Fibroblast of peridontal ligament (primary cell): ENCODE results near the gene TTLL11.

ENCODE experiments used
- DNase-seq: peaks from one replicate; pipeline ENCODE4 v3.0.0-alpha.2; 2010; ENCODE audit errors: extremely low read depth

Gene TTLL11

GRCh38 chr9:122109035-122109813, 16.1 kb upstream of the TTLL11 start:
- DNase-seq: no peak

DNA sequence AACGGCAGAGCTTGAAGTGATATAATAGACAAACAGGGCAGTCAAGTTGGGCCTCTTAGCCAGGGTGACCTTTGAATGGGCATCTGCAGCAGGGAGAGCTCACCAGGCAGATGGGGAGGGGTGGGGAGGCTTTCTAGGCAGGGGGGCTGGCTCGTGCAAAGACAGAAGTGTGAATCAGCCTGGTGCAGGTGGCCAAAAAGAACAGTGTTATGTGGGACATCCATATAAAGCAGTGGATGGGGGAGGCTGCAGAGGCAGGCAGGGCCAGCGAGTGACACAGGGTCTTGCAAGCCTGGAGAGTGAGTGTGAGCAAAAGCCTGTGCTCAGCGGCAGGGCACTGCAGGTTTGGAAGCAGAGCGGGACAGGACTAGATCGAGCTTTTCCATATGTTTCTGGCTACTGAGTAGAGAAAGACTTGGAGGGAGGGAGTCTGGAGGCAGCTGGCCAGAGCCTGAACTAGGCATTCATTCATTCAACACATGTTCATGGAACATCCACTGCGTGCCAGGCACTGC, 14.2 kb upstream of the TTLL11 start:
- no peak for DNase-seq

DNA sequence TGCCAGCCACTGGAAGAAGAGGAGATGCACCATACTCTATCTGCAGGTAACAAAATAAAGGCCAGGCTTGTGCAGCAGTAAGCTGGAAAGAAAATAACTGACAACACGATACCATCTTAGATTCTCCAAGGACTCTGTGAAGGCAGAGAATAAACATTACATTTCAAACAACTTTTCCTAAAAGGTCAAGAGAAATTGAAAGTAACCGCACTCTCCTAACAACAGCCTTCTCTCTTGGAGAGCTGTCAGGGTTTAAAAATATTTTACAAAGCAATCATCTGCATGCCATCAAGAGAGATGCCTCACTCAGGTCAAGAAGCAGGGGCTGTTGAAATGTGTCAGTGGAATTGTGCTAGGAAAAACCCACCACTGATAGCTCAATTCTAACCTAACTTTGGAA, 13.5 kb upstream of the TTLL11 start:
- DNase-seq: peak; percentile 55

- DNase-seq: no peak
Observed at GRCh38 chr9:122103985-122104384, 10.9 kb upstream of the TTLL11 start.

DNA sequence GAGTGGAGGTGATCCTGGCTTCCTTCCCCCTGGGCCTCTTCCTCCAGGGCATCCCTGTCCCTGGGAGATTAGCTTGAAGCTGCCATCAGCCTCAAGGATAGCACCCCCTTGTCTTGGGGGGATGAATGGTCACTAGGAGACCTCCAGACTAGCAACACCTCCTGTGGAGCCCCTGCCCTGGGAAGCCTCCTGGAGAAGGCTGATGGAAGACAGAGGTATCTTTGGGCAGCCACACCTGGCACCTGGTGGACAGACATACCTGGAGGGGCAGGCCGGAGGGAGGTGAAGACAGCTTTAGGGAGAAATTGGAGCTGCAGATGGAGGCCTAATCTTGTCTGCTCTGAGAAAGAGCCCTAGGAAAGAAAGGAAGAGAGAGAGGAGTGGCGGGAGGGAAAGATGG, 9.0 kb upstream of the TTLL11 start:
- no peak for DNase-seq

DNA sequence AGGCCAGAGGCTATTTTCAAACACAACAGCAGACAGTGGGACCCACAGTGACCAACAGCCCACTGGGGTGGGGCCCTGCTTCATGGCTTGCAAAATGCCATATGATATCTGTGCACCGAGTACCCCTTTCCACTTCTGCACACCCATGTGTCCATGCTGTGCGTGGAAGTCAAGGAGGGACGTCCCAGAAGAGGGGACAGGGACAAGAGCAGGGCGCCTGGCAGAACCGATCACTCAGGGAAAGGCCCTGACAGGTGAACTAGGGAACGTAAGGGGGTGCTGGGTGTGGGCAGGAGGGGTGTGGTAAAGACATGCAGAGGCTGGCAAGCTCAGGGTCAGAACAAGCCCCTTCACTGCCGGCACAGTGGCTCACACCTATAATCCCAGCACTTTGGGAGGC, 7.6 kb upstream of the TTLL11 start:
- no peak for DNase-seq

GRCh38 chr9:122099271-122099869, 6.3 kb upstream of the TTLL11 start:
- peak; percentile 82 for DNase-seq

GRCh38 chr9:122097679-122098315, 4.7 kb upstream of the TTLL11 start:
- DNase-seq: peak; percentile 81

GRCh38 chr9:122096620-122097415, 3.7 kb upstream of the TTLL11 start:
- no peak for DNase-seq

- peak; percentile 73 for DNase-seq
Observed at GRCh38 chr9:122095010-122095767, 2.1 kb upstream of the TTLL11 start.

DNA sequence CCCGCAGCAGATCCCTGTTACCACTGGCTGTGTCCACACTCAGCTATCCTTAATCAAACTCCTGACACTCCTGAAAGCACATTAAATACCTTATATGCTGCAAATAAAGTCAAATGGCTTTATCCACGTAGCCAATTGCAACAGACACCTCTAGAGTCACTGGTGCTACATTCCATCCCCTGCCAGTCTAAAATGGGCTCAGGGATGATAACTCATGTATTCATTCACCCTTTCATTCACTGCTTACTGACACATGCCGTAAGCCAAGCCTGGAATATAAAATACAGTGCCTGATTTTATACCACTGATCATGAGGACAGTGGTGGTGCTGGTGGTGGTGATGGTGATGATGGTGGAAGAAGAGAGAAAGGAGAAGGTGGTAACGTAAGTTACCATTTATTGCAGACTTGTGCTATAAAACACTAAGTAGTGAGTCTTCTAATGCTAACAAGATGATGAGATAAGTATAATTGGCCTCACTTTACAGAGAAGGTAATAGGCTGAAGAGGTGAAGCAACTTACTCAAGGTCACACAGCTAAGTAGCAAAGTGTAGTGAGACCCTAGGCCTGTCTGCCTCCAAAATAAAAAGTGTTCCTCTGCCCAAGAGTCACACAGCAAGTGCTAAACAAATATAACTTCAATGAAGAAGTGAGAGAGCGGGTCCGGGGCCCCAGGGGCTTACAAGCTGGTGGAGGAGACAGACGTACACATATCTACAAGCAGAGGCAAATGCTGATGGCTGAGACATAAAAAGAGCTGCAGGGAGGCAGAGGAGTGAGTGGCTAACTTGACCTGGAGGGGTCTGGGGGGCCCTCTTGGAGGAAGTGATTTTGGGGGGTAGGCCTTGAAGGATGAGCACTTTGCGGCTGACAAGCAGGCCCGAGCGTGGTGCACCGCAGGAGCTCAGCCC, 1.2 kb downstream of the TTLL11 start:
- DNase-seq: no peak

DNA sequence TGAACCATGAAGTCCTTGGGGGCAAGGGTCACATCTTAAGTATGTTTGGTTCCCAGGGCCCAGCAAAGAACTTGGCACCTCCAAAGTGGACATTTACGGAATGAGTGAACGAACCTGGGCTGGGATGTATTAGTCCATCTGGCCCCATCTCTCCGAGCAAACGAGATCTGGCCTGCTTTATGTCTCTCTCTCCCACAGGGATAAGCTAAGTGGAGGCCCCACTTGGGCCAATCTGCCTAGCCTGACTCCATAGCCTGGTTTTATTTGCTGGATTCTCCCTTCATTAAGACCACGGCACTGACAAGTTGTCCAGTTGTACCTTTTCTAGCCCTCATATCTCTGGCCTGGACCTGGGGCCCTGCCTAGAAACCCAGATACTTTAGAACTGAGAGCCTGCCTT, 2.1 kb downstream of the TTLL11 start:
- no peak for DNase-seq

- no peak for DNase-seq
Observed at GRCh38 chr9:122090287-122090883, 2.7 kb downstream of the TTLL11 start.

- DNase-seq: no peak
Observed at GRCh38 chr9:122088880-122089706, 4.0 kb downstream of the TTLL11 start.

GRCh38 chr9:122087406-122088200, 5.5 kb downstream of the TTLL11 start:
- peak; percentile 94 for DNase-seq

DNA sequence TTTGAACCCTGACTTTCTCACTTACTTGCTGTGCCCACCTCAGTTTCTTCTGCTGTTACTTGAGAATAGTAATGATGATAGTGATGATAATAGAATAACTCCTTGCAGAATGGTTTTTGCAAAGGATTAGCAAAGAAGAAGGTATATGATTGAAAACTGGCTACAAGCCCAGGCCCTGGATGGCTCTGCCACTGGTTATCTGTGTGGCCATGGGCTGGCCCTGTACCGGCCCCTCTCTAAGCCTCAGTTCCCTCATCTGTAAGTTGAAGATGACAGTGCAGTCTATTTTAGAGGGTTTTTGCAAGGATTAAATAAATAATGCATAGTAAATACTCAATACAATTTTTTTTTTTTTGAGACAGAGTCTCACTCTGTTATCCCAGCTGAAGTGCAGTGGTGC, 6.2 kb downstream of the TTLL11 start:
- DNase-seq: no peak

DNA sequence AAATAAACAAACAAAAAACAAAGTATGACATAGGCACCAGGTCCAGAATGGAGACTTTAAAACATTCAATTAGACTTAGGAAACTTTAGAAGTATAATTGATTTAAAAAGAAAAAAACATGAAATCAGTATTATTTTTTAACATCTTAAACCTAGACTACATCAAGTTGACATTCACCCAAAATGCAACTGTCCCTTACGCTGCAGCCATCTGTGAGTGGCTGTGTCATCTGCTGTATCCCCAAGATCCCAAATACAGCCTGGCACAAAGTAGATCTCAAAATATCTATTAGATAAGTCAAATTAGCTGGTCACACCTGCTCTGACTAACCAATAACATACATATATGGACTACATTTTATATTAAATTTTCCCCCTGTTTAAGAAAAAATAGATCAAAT, 7.8 kb downstream of the TTLL11 start:
- no peak for DNase-seq

DNA sequence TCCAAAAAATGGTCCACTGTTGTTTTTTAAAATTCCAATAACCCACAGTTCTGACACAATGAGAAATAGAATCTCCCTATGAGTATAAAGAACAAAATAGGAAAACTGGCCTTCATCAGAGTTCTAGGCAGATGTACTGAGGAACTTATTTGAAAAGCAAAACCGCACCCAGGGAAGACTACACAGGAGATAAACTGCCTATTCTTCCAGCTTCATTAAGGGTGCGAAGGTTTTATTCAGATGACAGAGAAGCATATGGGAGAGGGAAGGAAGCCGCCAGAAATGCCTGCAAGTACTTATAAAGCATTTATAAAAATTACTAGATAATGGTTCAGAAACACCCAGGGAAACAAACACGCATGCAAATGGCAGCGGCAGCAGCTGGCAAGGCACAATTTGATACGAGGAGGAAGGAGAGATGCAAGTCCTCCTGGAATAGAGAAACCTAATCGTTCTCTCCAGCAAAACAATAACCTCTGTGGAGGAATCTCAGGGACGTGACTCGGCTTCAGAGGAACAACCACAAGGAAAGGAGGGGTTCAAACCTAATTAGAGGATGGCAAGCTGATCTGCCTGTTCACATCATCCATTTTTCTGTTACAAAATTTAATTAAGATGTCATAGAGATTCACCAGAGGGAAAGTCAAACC, 9.0 kb downstream of the TTLL11 start:
- DNase-seq: peak; percentile 64
